C4-2B (cell line): ENCODE data around the gene SEC24D.

Source experiments
- ZFX ChIP-seq: fragments of 450-650 bp; IDR thresholded peaks from 2 replicates; pipeline ENCODE4 v1.6.1; 2017
- TF ChIP-seq, protein P1 (sequence below): fragments of 450-650 bp; conservative IDR thresholded peaks from 2 replicates; pipeline ENCODE4 v1.5.1; 2017; ENCODE audit warnings: mild to moderate bottlenecking

- TF ChIP-seq, protein P1, sequence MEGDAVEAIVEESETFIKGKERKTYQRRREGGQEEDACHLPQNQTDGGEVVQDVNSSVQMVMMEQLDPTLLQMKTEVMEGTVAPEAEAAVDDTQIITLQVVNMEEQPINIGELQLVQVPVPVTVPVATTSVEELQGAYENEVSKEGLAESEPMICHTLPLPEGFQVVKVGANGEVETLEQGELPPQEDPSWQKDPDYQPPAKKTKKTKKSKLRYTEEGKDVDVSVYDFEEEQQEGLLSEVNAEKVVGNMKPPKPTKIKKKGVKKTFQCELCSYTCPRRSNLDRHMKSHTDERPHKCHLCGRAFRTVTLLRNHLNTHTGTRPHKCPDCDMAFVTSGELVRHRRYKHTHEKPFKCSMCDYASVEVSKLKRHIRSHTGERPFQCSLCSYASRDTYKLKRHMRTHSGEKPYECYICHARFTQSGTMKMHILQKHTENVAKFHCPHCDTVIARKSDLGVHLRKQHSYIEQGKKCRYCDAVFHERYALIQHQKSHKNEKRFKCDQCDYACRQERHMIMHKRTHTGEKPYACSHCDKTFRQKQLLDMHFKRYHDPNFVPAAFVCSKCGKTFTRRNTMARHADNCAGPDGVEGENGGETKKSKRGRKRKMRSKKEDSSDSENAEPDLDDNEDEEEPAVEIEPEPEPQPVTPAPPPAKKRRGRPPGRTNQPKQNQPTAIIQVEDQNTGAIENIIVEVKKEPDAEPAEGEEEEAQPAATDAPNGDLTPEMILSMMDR = no peak
- TF ChIP-seq ZFX = no peak
Measured at GRCh38 chr4:118814891-118815290, 21.0 kb downstream of the SEC24D start.
